NCI-H1694 treated with DMSO at 0.1 percent for 48 hours (cell line): Measurements from ENCODE around the gene COL2A1.
A peak's percentile ranks its signal among the peaks of the same experiment; 100 is the strongest.
"Not testable (repeated sequence)": the region's sequence is repeated elsewhere in the genome, so short reads cannot be mapped to it uniquely, and the experiment has no call there.

ENCODE experiments used
- DNase-seq: peaks from one replicate; lab custom pipeline; 2025; lab: John Stamatoyannopoulos, UW

COL2A1 gene

DNA sequence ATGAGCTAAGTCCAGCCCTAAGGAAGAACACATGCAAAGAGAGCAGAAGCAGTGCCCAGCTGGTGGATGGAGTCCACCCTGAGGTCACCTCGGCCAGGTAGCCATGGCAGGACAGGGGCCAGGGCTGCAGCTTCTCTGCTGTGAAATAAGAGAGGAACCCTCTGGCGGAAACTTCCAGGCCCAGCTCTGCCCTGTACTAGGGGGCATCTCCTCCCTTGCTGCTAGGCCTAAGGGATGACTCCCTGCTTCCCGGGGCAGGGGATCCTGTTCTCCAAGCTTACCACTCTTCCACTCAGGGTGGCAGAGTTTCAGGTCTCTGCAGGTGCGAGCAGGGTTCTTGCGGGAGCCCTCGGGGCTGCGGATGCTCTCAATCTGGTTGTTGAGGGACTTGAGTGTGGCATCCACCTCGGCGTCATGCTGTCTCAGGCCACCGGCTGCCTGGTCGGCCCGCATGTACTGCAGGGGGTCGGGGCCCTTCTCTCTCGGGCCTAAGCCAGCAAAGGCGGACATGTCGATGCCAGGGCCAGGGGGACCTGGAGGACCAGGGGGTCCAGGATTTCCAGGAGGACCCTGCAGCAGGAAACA lies 29.1 kb downstream of the COL2A1 start:
- DNase-seq, result no peak

DNA sequence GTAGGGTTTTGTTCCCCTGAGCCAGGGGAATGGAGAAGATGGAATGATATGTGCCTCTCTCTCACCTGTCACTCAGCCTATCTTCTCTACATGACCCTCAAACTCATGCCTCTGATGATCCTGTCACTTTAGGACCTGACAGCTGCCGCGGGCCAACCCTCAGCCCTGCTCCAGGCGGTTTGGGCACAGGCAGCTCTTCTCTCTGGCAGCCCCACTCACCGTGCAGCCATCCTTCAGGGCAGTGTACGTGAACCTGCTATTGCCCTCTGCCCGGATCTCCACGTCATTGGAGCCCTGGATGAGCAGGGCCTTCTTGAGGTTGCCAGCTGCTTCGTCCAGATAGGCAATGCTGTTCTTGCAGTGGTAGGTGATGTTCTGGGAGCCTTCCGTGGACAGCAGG lies 30.4 kb downstream of the COL2A1 start:
- DNase-seq, result no peak

DNA sequence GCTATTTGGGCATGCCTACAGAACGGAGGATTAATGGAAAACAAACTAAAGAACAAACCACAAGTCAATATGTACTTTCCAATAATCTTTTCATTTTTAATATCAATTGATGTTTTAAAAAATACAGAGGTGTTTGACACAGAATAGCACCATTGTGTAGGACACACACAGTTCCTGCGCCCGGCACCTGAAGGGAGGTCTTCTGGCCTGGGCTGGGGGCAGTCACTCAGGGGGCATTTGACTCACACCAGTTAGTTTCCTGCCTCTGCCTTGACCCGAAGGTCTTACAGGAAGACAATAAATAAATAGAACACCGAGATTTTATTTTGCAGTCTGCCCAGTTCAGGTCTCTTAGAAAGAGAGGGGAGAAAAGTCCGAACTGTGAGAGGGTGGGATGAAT lies 31.4 kb downstream of the COL2A1 start:
- DNase-seq, result no peak

DNA sequence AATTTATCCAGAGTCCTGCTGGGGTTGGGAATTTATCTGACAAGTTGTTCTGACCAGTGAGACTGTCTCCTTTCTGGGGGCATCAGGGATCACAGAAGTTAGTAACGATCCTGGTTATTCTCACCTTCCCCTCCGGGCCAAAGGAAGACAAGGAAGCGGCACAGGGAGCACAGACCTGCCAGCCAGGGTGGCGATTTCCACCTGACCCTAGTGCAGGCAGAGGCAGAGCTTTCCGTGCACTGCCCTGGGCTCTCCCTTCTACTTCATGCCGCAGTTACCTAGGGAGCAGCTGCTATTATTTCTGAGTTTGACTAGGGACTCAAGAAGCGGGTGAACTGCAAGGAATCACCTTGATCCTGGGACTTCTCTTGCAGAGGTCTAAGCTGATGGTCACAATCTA lies 33.4 kb downstream of the COL2A1 start:
- no peak for DNase-seq

DNA sequence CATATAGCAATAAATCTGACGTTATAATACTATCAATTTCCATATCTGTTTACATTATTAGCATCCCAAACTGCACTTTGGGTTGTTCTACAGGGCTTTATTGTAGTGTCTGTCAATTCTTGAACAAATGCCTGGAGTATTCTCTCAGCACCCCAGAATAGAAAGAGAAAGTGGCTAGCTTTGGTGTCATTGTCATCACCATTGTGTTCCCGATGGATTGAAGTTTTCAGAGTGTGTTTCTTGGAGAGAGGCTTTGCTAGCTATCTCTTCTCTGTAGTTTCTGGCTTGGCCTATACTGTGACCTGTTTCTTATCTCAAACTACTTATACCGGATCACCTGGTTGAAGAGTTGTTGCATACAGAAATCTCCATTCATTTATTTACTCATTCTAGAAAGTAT lies 34.4 kb downstream of the COL2A1 start:
- DNase-seq, result no peak

DNA sequence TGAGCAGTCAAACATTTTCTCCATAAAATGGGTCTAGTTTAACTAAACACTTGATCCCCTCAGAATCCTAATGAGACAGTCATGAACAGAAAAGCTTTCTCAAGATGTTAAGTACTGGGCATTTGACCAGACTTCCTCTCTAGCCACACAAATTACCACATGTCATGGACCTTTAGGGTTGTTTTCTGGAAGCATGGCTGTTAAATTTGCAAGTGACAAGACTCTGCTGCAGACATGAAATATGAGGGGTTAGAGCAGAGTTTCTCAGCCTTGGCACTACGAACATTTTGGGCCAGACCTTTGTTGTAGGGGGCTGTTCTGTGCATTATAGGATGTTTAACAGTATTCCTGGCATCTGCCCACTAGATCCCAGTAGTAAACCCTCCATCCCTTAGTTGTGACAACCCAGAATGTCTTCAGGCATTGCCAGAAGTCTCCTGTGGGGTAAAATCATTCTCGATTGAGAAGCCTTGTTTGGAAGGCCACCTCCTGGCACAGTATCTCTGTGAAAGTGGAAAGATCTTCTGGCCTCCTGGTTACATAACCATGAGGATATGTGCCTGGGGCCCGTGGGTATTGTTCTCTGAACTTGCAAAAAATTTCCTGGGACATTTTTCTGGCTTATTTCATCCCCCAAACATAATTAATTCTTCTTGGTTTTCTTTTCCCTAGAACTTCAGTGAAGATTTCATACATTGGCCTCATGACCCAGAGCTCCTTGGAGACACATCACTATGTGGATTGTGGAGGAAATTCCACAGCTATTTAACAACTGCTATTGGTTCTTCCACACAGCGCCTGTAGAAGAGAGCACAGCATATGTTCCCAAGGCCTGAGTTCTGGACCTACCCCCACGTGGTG lies 36.6 kb downstream of the COL2A1 start:
- no peak for DNase-seq

DNA sequence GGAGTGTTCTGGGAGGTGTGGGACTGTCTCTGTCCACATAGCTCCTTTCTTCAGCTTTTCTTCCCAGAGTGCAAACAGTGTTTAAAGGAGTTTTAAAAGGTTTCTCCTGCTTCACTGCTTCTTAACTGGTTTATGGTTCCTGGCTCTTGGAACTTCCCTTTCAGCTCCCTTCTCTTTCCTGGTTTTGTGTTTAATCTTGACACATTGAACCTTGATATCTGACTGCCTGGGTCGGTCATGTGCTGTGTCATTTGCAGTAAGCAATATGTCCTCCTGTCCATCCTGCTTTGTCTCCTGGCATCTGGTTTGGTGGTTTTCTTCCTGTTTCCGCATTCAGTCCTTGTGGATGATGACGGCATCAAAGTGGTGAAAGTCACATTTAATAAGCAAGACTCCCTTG lies 38.7 kb downstream of the COL2A1 start:
- no peak for DNase-seq

DNA sequence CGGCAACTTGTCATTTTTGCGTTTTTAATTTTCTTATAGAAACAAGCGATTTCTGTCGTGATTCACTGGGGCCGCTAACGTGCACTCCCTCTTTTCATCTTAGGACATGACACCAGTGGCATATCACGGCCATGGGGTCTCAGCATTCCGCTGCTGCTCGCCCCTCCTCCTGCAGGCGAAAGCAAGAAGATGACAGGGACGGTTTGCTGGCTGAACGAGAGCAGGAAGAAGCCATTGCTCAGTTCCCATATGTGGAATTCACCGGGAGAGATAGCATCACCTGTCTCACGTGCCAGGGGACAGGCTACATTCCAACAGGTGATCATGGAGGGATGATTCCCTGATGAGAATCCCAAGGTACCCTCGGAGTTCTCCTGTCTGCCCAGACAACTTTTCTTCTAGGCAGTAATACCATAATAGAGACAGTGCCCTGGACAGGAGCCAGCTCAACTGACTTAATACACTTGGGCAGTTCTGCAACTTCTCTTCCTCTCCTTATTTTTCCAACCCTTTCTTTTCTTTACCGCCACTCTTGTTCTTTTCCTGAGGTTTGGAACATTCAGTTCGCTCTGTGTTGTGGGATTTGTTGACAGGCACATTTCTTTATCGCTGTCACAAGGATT lies 40.1 kb downstream of the COL2A1 start:
- no peak for DNase-seq

DNA sequence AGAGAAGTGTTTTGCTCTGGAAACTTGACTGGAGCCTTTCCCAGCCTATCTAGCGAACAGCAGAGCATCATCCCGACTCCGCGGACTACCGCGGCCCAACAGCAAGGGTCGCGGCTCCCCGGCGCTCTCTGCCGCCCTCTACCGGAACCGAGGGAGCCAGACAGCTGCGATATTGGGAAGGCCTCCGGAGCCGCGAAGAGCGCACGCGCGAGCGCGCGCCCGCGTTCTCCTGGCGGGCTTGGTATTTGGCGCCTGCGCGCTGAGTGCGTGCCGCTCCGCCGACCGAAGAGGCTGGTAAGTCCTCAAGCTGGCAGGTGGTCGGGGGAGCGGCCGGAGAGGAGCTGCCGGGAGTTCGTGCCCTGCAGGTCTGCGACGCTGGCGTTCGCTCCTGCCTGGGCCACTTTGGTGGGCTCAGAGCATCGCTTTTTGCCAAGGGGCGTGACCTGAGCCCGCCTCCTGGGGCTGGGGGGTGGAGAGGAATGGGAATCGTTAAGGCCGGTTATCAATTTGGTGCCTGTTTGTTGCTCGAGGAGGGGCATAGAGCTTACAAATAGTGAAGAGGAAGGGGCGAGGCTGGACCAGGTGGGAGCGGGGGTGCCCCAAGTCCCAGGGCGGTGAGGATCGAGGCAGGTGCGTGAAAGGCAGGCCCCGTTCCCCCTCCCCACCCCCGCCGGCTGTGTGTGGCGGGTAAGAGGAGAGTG lies 40.8 kb downstream of the COL2A1 start, which contains the start of gene TMEM106C:
TSS of gene TMEM106C (plus strand) at position 257 of the 701 bp plus-strand sequence. CDS start 641 bp downstream, outside the sequence.
- DNase-seq, result peak; percentile 81

DNA sequence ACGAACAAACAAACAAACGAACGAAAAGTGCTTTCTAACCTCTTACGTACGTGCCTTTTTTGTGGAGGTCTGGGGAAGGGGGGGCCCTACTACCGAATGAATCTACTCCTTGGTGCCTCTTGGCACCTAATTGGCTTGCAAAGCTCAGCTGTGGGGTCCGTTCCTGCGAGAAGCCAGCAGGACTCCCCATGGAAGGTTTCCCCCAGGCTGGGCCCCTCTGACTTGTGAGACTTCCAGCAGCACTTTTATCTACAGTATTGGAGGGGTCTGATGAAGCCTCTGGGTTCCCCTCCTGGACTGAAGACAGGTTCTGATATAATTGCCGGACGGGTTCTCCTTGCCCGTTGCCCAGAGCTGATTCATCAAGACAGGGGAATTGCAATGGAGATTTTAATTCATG lies 42.1 kb downstream of the COL2A1 start:
- no peak for DNase-seq

DNA sequence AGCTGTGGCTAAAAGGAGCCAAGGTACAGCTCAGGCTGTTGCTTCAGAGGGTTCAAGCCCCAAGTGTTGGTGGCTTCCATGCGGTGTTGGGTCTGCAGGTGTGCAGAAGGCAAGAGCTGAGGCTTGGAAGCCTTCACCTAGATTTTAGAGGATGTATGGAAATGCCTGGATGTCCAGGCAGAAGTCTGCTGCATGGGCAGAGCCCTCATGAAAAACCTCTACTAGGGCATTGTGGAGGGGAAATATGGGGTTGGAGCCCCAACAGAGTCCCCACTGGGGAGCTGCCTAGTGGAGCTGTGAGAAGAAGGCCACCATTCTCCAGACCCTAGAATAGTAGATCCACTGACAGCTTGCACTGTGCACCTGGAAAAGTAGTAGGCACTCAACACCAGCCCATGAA lies 46.6 kb downstream of the COL2A1 start:
- DNase-seq, result not testable (repeated sequence)

DNA sequence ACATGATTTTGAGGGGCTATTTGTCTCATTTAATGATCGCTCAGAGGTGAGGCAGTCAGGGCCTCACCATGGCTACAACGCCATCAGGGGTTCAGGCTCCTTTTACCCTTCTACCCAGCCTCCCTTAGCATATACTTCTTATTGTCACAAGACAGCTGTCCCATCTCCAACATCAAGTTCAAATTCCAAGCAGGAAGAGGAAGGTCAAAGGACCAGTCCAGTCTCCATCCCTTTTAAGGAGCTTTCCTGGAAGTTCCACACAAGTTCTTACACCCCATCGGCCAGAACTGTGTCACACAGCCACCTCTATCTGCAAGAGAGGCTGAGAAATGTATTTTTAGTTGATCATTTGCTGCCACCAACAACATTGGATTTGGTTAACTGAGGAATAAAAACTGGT lies 49.2 kb downstream of the COL2A1 start:
- DNase-seq, result no peak

DNA sequence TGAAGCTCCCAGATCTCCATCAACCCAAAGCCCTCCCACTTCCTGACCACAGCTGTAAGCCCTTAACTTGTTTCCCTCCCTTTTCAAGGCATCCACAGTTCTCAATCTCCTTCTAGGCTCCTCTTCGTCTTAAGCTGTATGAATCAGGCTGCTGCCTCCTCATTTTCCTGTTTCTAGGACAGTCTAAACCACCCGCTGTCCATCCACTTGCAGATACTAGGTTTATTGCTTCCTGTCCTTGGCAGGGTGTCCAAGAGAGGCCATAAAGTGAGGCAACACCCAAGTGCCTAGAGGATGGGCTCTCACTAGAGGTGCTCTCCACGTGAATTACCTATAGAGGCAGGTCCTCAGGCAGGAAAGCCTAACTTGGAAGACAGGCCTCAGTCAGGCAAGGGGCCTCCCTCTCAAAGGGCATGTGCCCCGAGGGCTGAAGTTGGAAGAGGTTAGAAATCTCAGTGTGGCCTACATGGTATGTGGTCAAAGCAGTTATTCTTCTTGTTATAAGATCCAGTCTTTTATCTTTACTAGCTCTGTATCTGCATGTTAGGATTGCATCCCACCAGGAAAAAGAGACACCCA lies 49.7 kb downstream of the COL2A1 start:
- no peak for DNase-seq

DNA sequence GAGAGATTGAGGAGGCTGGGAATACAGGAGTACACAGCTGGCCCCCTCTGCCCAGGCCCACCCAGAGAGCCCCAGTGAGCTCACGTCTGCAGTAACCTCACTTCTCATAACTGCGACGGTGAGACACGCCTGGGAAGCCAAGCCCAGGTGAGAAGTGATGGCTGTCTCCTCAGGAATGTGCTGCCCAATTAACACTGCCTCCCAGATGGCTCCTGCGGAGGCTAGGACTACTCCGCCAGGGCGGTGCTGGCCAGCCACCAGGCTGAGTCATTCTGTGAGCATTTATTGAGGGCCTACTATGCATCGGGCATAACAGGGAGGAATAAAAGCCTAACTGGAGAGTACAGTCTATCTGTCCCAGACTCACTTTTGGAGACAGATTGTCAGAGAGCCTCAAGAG lies 50.2 kb downstream of the COL2A1 start:
- no peak for DNase-seq

DNA sequence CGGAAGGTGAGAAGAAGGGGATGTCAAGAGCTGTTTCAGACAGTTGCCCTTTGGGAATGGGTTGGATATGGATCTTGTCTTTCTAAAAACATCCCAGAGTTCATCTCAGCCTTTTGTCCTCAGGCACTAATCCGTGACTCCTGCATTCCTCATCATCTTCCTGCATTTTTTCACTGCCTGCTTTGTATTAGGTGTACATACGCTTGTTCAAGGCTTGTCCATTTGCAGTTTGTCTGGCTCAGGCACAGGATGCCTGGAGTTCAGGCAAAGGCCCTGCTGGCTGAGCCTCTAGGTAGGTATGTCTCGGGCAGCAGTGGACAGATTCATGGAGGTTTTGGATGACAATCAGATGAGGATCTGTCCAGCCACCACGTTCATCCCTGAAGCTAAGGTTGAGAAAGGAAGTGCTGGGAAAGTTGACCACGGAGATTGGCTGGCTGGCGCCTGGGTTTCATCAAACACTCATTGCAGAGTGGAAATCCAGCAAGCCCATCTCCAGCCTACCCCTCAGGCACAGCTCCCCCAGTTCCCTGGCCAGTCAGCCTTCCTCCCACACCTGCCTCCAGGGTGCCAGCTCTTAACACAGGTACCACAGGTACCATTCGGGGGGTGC lies 53.3 kb downstream of the COL2A1 start:
- DNase-seq, result no peak

DNA sequence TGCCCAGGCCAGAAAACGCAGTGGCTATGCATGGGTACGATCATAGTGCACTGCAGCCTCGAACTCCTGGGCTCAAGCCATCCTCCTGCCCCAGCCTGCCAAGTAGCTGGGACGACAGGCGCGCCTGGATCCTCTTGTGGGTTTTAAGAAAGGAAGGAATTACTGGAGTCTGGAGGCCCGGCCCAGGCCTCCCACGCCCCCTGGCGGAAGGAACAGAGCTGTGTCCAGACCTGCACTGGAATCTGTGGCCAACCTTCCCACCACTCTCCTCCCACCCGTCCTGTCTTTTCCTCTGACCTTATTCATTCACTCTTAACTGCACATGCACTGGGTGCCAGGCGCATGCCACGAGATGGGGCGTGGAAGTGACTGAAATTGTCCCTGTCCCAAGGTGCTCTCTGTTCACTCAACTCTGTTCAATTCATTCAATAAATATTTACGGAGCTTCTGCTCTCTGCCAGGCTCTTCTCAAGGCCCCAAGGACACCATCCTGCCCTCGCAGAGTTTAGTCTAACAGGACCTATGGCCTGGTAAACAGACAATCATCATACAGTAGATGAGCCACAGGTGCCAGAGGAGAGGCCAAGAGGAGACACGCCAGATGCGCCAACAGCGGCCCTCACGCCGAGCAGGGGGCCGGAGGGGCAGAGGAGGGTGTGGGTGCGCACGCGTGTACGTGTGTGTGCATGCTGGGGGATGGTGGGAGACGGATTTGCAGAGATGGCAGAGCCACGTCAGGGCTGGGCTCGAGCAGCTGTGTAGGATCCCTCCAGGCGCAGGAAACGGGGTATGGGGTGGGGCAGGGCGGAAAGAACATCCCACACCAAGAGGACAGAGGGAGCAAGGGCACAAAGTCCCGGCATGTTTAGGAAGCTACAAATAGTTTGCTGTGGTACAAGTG lies 54.6 kb downstream of the COL2A1 start:
- DNase-seq, result peak; percentile 26

DNA sequence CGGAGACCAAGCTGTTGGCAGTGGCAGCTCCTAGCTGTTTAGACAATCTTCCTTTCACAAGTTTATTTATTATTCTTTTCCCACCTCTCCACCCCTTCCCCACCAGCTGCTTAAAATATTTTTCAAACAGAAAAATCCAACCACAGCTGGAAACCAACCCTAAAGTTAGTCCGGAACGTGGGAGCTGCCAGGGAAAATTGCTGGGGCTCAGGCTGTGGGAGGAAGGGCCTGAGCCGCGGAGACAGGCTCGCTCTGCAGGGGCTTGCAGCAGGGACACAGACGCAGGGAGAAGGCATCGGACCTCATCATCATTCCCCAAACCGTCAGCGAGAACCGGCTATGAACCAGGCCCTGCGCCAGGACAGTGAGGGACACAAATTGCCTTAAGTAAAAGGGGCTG lies 56.9 kb downstream of the COL2A1 start:
- DNase-seq, result no peak

DNA sequence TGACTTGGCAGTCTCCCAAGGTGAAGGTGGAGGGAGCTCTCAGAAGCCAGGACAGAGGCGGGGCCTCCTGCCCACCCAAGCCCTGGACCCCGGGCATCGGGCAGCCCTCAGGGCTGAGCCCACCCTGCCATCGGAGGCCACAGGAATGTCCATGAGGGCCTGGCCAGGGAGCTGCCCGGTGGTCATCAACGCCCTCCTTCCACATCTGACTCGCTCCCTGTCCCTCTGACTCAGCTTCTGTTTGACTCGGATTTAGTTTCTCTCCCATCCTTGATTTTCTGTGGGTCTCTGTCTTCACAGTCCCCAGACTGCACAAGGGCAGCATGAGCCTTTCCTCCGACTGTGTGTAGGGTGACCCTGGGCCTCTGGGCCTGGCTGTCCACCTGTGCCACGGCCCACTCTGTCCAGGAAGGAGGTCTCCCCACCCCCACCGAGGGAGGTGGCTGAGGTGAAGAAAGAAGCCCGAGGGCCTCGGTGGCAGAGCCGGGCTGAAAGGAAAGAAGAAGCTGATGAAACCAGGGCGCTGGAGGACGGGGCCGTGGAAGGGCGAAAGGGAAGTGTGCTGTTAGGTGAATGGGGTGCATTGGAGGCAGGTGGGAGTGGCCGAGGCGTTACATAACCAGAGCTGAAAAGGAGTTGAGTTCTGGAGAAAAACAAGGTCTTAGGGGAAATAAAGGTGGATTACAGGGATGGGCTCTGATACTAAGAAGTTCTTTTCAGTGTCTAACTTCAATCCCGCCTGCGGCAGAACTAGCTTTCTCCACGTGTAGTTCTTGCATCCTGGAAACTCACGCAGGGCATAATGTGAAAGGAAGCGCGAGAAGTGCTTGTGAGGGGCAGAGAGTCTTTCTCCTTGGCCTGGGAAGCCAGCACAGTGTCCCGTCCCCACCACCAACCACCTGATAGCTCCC lies 57.6 kb downstream of the COL2A1 start:
- no peak for DNase-seq

DNA sequence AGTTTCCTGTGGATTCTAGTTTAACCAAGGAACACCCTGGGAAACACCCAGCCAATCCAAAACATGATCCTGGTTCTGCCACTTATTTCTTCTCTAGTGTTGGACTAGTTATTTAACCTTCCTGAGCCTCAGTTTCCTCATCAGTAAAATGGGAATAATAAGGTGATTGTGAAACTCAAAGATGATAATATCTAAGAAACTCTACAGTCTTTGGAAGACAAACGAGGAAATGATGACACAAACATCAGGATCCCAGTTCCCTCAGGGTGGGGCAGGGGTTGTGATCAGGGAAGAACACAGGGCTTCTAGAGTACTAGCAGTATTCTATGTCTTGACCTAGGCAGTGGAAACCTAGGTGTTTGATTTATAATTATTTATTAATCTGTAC lies 58.9 kb downstream of the COL2A1 start:
- DNase-seq, result no peak
